Effector CD8-positive, alpha-beta T cell (primary cell): ENCODE measurements around the gene CNR1.
"Not testable (repeated sequence)": the region's sequence is repeated elsewhere in the genome, so short reads cannot be mapped to it uniquely, and the experiment has no call there.

Experiments used
- DNase-seq: peaks from one replicate; lab custom pipeline; 2025; lab: John Stamatoyannopoulos, UW
- total RNA-seq, 4 experiments: gene quantifications; one replicate each; lab custom pipeline; 2026; lab: John Stamatoyannopoulos, UW

Gene CNR1
- 0 to 0.18 (median 0) reads per million in 4 experiments for total RNA-seq

DNA sequence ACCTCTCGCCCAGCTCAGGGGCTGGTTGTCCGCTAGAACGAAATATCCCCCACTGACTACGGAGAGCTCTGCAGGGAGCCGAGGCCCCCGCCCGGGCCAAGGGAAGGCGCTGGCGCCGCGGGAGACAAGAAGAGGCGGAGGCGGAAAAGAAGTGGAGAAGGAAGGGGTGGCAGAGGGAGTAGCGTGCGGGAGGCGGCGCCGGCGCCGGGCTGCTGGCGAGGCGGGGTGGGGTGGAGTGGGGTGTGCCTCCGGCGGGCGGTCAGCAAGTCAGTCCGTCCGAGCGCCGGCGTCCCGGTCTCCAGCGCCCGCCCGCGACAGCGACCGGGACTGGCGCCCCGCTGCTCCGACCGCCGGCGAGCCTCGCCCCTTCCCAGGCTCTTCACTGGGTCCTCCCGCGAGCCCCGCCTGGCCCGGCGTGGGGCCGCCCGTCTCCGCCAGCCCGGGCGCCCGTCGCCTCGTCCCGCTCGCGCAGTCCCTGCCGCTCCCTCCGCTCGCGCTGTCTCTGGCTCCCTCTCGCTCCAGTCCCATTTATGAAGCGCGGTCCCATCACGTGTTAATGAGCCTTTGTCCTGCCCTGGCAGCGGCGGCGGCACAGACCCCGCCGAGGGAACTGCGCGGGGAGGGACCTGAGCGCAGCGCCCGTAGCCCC lies at the start of gene CNR1:
CNR1 (minus strand) TSS at position 504 of the 649 bp plus-strand sequence. CDS start 21,073 bp downstream, outside the sequence.
- no peak for DNase-seq

DNA sequence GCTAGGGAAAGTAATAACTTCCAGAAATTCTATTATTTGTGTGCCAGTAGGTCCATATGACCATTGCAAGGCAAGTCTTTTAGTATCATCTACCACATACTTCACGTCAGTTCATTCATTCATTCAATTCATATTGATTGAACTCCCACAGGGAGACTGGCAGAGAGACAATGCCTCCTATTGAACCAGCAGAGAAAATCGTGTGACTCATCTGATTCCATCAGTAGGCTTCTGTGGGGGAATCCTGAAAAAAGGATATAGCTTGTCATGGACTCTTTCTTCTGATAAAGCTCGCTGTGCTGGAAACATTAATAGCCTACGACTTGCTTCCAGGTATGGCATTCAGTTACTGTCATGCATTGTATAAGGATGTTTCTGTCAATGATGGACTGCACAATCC lies 45.3 kb upstream of the CNR1 start:
- no peak for DNase-seq

DNA sequence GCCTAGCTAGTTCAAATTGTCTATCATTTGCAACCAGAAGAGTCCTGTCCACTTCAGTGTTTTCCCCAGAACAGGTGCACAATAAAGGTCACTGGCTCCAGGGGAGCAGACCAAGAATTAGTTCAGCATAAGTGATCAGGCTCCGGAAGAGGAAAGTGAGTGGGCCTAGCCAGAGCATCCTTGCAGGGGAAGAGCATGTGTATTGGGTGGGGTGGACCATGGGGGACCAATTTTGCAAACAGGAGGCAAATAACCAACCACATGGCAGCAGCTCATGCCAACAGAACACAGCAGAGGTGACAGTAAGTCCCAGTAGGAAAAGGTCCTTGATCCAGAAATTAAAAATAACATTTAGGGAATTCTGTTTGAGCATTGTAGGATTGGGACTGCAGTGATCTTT lies 43.2 kb upstream of the CNR1 start:
- DNase-seq, result no peak

DNA sequence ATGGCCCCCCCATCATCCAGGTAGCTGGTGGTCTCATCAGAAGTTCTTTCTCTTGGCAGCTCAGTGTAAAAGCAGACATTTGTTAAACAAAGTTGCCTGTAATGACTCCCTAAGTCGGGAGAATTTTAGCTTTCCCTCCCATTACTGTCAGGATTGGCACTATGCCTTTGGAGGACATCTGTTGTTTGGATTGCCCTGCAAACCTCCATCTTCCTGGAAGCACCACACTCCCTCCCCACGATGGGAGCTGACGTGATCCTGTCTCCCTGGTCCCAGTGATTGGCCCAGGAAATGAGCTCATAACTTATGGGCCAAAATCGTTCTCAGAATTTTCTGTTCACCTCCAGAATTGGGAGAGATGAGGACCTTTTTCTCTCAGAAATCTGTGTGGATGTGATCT lies 42.6 kb upstream of the CNR1 start:
- DNase-seq, result no peak

DNA sequence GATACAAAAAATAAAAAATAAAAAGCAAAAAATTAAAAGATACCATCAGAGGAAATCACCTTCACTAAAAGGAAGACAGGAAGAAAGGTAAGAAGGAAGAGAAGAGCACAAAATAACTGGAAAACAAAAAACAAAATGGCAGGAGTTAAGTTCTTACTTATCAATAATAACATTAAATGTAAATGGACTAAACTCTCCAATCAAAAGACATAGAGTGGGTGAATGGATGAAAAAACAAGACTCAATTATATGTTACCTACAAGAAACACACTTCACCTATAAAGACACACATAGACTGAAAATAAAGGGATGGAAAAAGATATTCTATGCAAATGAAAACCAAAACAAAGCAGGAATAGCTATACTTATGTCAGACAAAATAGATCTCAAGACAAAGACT lies 35.6 kb upstream of the CNR1 start:
- DNase-seq, result not testable (repeated sequence)

DNA sequence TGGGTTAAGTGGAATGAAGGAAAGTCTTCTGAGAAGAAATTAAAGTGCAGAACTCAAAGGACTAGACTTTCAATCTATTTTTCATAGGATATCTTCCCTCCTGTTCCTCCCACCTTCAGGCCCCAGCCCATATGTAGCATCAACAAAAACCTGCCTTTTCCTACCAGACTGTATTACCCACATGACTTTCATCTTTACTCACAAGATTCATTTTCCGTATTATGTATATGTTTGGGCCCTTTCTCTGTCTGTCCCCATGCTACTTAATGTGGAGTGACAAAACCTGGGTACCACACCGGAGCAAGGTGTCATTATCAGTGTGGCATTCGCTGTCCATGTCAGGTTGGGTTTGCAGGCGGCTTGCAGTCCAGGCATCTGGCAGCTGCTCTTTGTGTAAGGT lies 18.8 kb upstream of the CNR1 start:
- no peak for DNase-seq

DNA sequence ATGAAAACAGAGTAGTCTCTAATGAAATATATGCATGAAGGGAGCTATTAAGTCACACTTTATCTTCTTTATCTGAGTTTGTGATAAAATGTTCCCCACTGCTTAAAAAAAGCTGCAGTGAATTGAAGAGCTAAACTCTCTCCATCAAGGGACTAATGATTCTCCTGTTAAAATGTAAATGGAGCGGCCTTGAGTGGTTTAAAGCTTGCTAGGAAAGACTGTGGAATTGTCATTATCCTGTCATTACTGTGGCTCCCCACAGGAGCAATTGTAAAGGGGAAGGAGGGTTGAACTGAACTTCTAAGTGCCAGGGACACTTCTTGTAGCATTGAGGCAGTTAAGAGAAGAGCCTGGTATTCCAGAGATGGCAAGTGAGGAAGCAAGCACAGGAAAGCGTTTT lies 17.3 kb upstream of the CNR1 start:
- DNase-seq, result no peak

DNA sequence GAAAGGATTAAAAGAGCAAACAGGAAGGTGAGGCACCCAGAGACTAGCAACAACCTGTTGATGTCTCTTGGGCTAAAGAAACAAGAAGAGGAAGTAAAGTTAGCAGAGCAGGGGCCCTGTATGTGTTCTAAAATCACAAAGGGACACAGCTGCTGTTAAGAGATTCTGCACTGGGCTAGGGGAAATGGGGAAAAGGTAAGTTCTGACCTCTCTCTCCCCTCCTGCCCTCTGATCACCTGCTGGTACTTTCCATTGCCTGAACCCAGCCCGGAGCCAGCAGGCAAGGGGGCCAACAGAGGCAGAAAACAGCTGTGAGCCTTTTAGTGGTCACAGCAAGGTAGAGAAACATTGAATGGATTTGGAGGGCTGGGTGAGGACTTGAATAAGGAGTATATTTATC lies 13.5 kb upstream of the CNR1 start:
- DNase-seq, result no peak

DNA sequence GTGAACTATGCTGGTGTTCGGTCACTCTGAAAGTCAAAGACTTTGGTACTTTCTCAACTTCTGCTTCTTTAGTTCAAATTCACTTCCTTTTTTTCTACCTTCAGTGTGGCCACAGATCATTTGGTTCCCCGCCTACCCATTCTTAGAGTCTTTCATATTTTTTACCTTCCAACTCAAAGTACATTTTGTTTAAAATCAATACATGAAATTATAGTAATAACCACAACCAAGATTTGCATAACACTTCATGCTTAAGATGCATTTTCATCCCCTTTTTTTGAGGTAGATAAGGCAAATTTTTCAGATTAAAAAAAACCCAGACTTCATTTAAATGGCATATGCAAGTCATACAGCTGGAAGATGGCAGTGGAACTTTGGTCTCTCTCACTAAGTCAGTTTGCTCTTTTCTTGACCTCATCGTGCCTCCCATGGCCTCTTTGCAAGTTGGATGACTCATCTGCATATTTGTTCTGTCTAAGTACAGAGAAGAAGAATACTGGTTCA lies 11.9 kb upstream of the CNR1 start:
- DNase-seq, result no peak

DNA sequence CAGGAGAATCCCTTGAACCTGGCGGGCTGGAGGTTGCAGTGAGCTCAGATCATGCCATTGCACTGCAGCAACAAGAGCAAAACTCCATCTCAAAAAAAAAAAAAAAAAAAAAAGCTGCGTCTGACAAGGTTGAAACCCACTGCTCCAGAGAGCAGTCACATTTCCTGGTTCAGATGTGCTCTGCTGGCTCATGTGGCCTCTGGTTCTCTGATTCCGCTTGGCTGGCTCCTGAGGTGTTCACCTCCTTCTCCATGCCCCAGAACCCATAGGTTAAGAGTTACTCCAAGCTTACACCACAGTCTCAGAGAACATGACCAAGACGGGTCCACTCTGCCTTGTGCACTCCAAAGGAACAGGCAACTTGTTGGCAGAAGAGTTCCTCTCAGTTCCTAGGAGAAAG lies 8.8 kb upstream of the CNR1 start:
- DNase-seq, result no peak

DNA sequence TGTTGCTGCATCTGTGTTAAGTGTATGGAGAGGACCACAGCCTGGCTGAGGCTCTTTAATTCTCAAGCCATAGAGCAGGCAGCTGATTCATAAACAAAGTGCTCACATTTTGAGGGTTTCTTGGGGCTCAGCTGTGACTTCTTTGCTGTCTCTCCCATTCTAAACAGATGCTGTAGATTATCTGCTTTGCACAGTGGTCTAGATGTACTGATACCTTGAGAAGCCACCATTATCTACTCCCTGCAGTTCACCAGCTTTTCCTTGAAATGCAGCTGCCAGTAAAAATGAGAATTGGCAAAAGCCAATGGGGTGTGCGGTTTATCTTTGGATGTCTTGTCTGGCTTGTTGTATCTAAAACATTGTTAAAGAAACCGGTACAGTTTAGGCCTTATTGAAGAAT lies 5.2 kb upstream of the CNR1 start:
- DNase-seq, result no peak

DNA sequence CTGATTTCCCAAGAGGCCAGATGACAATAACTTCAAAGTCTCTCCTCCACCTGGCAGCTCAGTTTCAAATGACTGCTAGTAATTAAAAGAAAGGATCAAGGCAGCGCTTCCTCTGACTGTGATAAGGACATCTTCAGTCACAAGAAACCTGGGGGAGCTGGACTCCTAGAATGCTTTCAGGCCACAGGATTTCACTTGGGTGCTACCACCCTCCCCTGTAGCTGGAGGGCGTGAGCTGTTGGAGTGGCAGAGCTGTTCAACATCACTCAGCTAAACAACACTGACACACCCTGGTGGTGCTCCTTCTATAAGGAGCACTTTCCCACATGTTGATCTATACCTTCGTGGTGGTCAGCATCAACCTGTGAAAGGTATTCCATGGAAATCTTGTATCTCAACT lies 2.2 kb upstream of the CNR1 start:
- no peak for DNase-seq

DNA sequence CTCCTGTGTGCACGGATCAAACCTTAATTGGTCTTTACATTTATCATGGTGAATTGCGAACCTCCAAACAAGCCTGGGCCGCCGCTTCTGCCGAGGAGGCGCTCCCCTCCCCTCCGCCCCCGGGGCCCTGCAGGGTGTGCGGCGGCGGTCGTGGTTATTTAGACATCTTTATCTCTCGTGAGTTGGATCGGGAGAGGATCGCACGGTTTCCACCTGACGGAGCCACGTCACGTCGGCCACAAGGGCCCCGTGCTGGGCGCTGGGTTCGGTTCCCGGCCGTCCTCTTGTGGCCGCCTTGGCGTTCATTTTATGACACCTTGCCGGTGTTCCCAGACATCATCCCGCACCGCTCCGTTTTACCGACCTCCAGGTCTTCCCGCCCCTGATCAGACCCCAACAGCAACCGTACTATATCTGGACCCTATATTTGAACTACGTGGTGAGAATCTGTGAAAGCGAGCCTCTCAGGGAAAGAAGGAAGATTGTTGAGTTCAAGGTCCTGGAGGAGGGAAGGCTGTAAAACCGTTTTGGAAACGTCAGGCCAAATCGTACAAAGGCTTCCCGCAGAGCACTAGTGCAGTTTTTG lies 1.3 kb upstream of the CNR1 start:
- no peak for DNase-seq

DNA sequence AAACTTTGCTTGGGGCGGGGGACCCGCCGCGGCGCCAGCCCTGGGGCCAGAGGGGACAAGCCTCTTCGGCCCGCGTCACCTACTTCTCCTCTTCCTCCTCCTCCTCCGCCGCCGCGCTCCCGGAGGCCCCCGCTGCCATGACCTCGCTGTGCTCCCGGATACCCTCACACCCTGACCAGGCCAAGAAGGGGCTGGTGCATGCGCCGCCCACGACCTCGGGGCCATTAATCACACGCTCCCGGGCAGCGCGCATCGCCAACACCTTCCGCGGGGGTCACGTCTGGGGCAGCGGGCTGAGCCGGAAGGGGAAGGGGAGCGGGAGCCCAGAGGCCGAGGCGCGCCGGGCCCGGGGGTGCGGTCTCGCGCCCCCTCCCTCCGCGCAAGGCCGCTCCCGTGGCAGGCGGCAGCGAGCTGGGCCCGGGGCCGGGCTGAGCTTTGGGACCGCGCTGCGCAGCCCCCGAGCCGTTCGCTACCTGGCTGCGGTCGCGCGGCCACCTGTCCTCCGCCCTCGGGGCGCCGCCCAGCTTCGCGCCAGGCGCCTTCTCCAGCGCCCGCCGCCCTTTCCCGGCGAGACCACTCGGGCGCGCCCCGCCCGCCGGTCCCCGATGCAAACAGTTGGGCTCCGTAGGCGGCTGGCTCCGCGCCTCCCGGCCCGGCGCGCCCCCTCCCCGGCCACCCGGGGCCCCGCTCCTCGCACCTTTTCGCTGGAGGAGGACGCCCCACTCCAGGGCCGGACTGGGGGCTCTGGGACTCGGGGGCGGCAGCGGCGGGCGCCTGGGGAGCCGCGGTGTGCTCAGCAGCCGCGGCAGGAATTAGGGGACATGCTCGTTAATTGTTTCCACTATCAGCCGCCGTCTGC lies 575 bp upstream of the CNR1 start:
- DNase-seq, result no peak

DNA sequence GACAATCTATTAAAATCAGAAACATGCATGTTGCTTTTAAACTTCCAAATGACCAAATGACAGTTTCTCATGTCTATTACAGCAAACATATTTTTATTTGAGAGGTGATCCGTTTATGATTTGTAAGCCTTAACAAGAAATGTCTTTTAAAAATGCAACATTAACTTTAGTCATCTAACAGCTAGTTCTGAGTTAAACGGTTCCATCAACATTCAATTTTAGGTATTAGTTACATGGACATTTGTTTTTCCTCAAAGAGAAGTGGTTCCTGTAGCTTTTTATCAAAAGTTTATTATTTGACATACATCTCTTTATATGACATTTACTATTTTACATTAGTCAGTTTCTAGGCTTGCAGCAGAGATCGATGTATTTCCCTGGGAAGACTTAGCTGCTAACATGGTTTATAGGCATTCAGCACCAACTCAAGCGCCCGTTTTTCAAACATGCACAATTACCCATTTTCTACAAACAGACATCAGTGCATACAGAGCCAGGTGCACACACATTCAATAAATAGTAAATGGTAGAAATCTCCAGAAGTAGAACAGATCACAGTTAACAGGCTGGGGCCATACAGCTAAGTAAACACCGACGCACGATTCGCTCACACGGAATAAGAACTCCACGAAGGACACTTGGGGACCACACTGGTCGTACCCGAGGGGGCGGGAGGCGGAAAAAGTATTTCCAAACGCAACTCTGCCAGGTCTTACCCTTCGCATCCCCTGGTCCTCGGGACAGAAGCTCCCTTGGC lies 882 bp downstream of the CNR1 start:
- no peak for DNase-seq

DNA sequence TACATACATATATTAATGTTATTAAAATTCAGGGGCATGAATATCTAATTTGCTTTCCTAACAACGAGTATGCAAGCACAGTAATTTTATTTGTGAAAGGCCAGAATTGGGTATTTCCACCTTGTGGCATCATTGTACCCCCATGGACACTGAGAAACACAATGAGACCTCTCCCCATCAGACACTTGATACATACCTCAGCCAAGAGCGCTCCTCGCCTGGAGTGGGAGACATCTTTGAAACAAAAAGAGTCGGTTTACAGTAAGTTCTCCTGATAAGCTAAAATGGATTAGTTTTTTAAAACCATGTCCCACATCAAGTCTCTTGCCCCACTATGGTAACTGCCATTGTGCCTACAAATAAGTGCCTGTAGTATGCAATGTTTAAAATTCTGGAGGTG lies 2.1 kb downstream of the CNR1 start:
- DNase-seq, result no peak

DNA sequence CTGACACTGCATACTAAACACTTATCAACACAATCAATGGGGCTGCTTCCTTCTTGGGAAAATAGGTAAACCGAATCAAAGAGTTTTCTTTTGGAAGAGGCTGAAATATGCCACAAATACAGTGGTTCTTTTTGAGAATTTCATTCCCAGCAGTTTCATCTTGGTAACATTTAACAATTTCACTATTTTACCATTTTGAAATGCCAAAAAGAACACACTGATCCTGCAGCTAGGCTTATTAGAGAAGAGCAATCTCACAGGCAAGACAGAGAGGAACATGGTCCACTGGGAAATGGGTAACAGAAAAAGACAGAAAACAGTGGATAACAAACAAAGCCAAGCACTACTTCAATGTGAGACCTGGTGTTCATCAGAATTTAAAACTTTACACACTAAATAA lies 2.5 kb downstream of the CNR1 start:
- DNase-seq, result no peak

DNA sequence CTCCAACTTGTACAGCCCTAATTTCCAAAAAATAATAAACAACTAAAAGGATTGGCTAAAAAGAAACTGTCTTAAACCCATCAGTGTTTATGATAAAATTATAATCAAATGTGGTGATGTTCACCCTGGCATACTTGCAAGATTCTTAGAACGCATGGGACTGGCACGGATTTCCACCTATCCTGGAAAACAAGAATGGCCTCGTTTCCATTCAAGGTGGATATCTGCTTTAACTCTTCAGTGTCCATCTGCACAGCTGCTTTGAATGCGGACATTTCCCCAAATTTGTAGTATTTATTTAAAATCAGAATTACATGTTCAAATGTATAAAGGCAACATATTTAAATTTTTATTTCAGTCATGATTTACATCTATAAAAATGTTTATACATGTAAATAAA lies 4.2 kb downstream of the CNR1 start:
- DNase-seq, result no peak

DNA sequence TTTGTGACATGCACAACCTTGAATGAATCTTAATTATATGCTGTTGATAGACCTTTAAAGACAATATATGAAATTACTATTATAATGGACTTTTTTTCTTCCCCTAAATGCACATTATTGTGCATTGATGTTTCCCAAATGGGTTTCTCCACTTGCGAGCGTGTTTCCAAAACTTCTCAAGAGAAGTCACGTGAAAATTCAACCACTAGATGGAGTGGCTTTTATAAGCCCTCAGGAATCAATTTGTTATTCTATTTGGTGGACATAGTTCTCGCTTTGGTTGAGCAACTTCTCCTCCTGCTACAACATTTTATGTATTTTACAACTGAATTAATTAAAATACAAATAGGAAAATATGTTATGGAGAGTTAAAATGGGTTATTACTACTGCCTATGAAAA lies 9.0 kb downstream of the CNR1 start:
- no peak for DNase-seq

DNA sequence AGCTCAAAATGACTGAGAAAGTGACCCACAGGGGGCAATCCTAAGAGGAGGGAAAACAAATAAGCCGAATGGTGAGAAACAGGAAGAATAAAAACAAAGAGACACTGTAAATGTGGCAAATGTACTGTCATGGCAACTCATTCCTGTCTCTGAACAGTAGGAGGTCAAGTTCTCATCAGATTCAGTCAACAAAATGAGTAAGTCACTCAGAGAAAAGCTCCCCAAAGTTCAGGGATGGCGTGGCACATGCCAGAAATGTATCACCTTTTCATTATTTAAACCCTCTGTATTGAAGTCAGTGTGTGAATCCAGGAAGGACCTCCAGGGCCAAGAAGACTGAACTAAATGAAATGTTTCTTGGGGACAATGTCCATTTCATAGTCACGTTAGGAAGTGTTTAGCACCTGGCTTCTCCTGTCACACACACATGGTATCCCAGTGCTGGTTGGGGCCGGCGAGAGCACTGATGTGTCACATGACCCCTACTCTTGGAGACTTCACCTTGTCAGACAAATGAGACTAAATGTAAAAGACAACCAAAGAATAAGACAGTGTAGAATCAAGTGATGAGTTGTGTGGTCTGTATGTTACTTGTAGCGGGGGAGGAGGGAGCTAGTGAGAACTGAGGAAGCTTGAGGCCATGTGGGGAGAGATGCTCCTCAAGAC lies 20.7 kb downstream of the CNR1 start:
- DNase-seq, result no peak

DNA sequence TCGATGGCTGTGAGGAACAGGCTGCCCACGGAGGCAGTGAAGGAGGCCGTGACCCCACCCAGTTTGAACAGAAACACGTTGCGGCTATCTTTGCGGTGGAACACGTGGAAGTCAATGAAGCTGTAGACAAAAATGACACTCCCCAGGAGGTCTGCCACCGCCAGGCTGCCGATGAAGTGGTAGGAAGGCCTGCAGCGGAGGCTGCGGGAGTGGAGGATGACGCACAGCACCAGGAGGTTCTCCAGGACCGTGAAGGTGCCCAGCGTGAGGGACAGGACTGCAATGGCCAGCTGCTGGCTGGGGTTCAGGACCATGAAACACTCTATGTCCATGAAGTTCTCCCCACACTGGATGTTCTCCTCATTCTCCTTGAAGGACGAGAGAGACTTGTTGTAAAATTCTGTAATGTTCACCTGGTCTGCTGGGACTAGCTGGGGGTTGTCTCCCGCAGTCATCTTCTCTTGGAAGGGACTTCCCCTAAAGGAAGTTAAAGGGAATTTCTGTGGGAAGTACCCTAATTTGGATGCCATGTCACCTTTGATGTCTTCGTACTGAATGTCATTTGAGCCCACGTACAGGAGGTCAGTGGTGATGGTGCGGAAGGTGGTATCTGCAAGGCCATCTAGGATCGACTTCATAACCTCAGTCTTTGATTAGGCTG lies 21.4 kb downstream of the CNR1 start:
- no peak for DNase-seq
